Panc1 (cell line): ENCODE measurements around the gene IL13RA1. TPM values are rescaled to one million over a fixed set of nuclear protein-coding genes. Genes with fewer than 3 reads are reported as not detected.

Experiments
- ATAC-seq: fragments of 200-7000 bp; cut with Tn5 transposase; 2 replicates; pipeline ENCODE4 v1.9.1; 2020; ENCODE audit warnings: mild to moderate bottlenecking, moderate library complexity
- BruUV-seq: library from RNA; stranded (reverse); fragments of 400-500 nt; replicated peaks from 2 replicates; lab custom pipeline; 2021; lab: Mats Ljungman, UMichigan
- CTCF ChIA-PET: fragments of 300-600 bp; sonication (Branson Sonifier 250); formaldehyde crosslinking; loops from one replicate; lab custom pipeline; 2022; ENCODE audit warnings: antibody characterized with exemption; lab: Charles Lee
- POLR2A ChIA-PET: fragments of 300-600 bp; sonication (Branson Sonifier 250); formaldehyde crosslinking; loops from one replicate; lab custom pipeline; 2022; ENCODE audit warnings: antibody characterized with exemption; lab: Charles Lee
- DNase-seq: peaks from one replicate; pipeline ENCODE4 v3.0.0-alpha.2; 2010; ENCODE audit warnings: low read depth, low spot score
- H3K27ac ChIP-seq: 2 replicates; pipeline ENCODE4 v1.5.1; 2011; ENCODE audit warnings: mild to moderate bottlenecking, low read length, inconsistent platforms
- H3K27me3 ChIP-seq: fragments of 200-500 bp; sonication (Bioruptor generic); 2 replicates; pipeline ENCODE4 v1.6.0; 2014; ENCODE audit warnings: low read length, inconsistent platforms; ENCODE audit not compliant: control insufficient read depth, insufficient read depth
- H3K36me3 ChIP-seq: fragments of 200-500 bp; sonication (Bioruptor generic); 2 replicates; pipeline ENCODE4 v1.5.1; 2014; ENCODE audit warnings: inconsistent platforms, mild to moderate bottlenecking, low read length, moderate library complexity; ENCODE audit not compliant: control insufficient read depth, insufficient read depth
- H3K4me1 ChIP-seq: 2 replicates; pipeline ENCODE4 v1.5.1; 2011; ENCODE audit warnings: inconsistent platforms, mild to moderate bottlenecking, low read length, moderate library complexity; ENCODE audit not compliant: control insufficient read depth, insufficient read depth
- H3K4me3 ChIP-seq, 2 experiments: 2 replicates each; pipeline ENCODE4 v1.5.1; 2011 to 2012; ENCODE audit warnings: low read depth in 2 of 2, low read length in 2 of 2, mild to moderate bottlenecking in 2 of 2, inconsistent platforms in 1 of 2, moderate library complexity in 1 of 2
- H3K9me3 ChIP-seq: fragments of 200-500 bp; sonication (Bioruptor generic); 2 replicates; pipeline ENCODE4 v1.5.1; 2014; ENCODE audit warnings: low read depth, mild to moderate bottlenecking, inconsistent platforms, low read length, moderate library complexity; ENCODE audit not compliant: control insufficient read depth, insufficient read depth
- CTCF ChIP-seq: fragments of 450-650 bp; IDR thresholded peaks from 2 replicates; pipeline ENCODE4 v1.5.1; 2017; ENCODE audit warnings: mild to moderate bottlenecking
- POLR2AphosphoS5 ChIP-seq: IDR thresholded peaks from 2 replicates; pipeline ENCODE4 v1.6.1; 2012; ENCODE audit warnings: mild to moderate bottlenecking, low read depth, low read length, moderate library complexity
- REST ChIP-seq, 2 experiments: IDR thresholded peaks; 2 replicates each; pipeline ENCODE4 v1.6.1; 2011 to 2012; ENCODE audit warnings: low read depth in 2 of 2, control low read depth in 1 of 2, low read length in 1 of 2, mild to moderate bottlenecking in 1 of 2, moderate library complexity in 1 of 2; ENCODE audit not compliant: insufficient read depth in 1 of 2
- SIN3A ChIP-seq: IDR thresholded peaks from 2 replicates; pipeline ENCODE4 v1.6.1; 2012; ENCODE audit warnings: low read depth, mild to moderate bottlenecking, low read length, moderate library complexity, borderline replicate concordance; ENCODE audit not compliant: insufficient read depth
- TCF7L2 ChIP-seq: IDR thresholded peaks from 2 replicates; pipeline ENCODE4 v1.6.1; 2011; ENCODE audit warnings: mild to moderate bottlenecking, low read depth, low read length, inconsistent platforms
- in situ Hi-C: cut with HindIII; loops from 2 replicates; pipeline ENCODE4 v1.10.0; 2016; ENCODE audit warnings: low sequenced_read_pairs, low pct_unique_long_range_greater_than_20kb
- intact Hi-C: fragments of 100-400 bp; cut with micrococcal nuclease; formaldehyde crosslinking; loops from one replicate; pipeline ENCODE4 v1.10.0; 2022; ENCODE audit not compliant: unreplicated experiment
- total RNA-seq: library from RNA; stranded (reverse); gene quantifications from one replicate; pipeline ENCODE4 v1.2.1, GENCODE V29; 2021; ENCODE audit not compliant: unreplicated experiment

IL13RA1 gene
- total RNA-seq, 1 experiment from 2014 or later = 191 TPM

- Histone ChIP-seq H3K4me3 (no peak overlapping the region), H3K27me3 (no peaks in the 10 kb centered on the region), H3K27ac (no peak overlapping the region), H3K4me1 (no peaks in the 10 kb centered on the region), H3K9me3 (no peaks in the 10 kb centered on the region), H3K36me3 (no peaks in the 10 kb centered on the region)
- no peak for TF ChIP-seq REST (IDR thresholded peaks at IDR 0.05; ENCODE audit: insufficient read depth in 1 of 2, low read depth in 2 of 2, low read length in 1 of 2)
- CTCF ChIA-PET = interaction anchor here (0.7 kb wide), 1 partner anchor 31 kb away, joined by 4 read pairs; no protein-coding TSS in a partner anchor
- no peak for ATAC-seq
- in situ Hi-C loops (no loop called here), intact Hi-C loops (no loop called here)
- no peak for DNase-seq
- no TSS peak for BruUV-seq
- POLR2A ChIA-PET = no interaction called here
These were observed 9.6 kb upstream of the IL13RA1 start for GRCh38 chrX:118717678-118718391.

- in situ Hi-C loops = no loop called here
- no peak for DNase-seq
- Histone ChIP-seq H3K4me1 (peaks cover 4% of the 10 kb centered on the region), H3K4me3 (no peak overlapping the region), H3K9me3 (no peaks in the 10 kb centered on the region), H3K27me3 (no peaks in the 10 kb centered on the region), H3K27ac (no peak overlapping the region), H3K36me3 (no peaks in the 10 kb centered on the region)
- BruUV-seq = no TSS peak
- TF ChIP-seq SIN3A = no peak
- TF ChIP-seq POLR2AphosphoS5 = no peak
- TF ChIP-seq REST (IDR thresholded peaks at IDR 0.05; ENCODE audit: insufficient read depth in 1 of 2, low read depth in 2 of 2, low read length in 1 of 2) = no peak
- no peak for TF ChIP-seq TCF7L2
- no peak for TF ChIP-seq CTCF
- POLR2A ChIA-PET = no interaction called here
- intact Hi-C loops = no loop called here
- CTCF ChIA-PET = interaction anchor here (0.7 kb wide), 1 partner anchor 32 kb away, joined by 4 read pairs; no protein-coding TSS in a partner anchor
- ATAC-seq = no peak
These were observed 8.7 kb upstream of the IL13RA1 start for GRCh38 chrX:118718737-118719136.
